PFSK-1 (cell line): ENCODE data around the gene LONP2.

Source experiments
- FOXP2 ChIP-seq: optimal IDR thresholded peaks from 2 replicates; pipeline ENCODE3; 2011; ENCODE audit warnings: borderline replicate concordance, control low read depth, inconsistent platforms; ENCODE audit not compliant: insufficient read depth; ENCODE audit errors: extremely low read length, extremely low read depth
- POLR2AphosphoS5 ChIP-seq: IDR thresholded peaks from 2 replicates; pipeline ENCODE4 v1.6.1; 2012; ENCODE audit warnings: low read depth, mild to moderate bottlenecking, control low read depth, low read length, moderate library complexity
- SIN3A ChIP-seq: IDR thresholded peaks from 2 replicates; pipeline ENCODE4 v1.6.1; 2012; ENCODE audit warnings: mild to moderate bottlenecking, low read length, moderate library complexity, borderline replicate concordance; ENCODE audit not compliant: insufficient read depth
- TAF1 ChIP-seq: IDR thresholded peaks from 2 replicates; pipeline ENCODE4 v1.6.1; 2012; ENCODE audit warnings: low read length, control low read depth, borderline replicate concordance; ENCODE audit not compliant: insufficient read depth
- TF ChIP-seq, protein P1 (sequence below), 2 experiments: IDR thresholded peaks; 2 replicates each; pipeline versions ENCODE4 v1.6.1 to v1.8.0; 2011 to 2012; ENCODE audit warnings: low read depth in 2 of 2, low read length in 2 of 2, control low read depth in 1 of 2, inconsistent platforms in 1 of 2, mild to moderate bottlenecking in 1 of 2, moderate library complexity in 1 of 2; ENCODE audit not compliant: insufficient read depth in 1 of 2

The LONP2 gene

GRCh38 chr16:48393485-48394354, 149.6 kb downstream of the LONP2 start:
- TF ChIP-seq POLR2AphosphoS5, result peak; percentile 32; the same call in 1 of the 2 replicates
- TF ChIP-seq FOXP2, result no peak
- no peak for TF ChIP-seq SIN3A
- TF ChIP-seq TAF1, result no peak

- TF ChIP-seq FOXP2 (no peak), SIN3A (no peak), POLR2AphosphoS5 (no peak), TAF1 (no peak)
- TF ChIP-seq, protein P1, sequence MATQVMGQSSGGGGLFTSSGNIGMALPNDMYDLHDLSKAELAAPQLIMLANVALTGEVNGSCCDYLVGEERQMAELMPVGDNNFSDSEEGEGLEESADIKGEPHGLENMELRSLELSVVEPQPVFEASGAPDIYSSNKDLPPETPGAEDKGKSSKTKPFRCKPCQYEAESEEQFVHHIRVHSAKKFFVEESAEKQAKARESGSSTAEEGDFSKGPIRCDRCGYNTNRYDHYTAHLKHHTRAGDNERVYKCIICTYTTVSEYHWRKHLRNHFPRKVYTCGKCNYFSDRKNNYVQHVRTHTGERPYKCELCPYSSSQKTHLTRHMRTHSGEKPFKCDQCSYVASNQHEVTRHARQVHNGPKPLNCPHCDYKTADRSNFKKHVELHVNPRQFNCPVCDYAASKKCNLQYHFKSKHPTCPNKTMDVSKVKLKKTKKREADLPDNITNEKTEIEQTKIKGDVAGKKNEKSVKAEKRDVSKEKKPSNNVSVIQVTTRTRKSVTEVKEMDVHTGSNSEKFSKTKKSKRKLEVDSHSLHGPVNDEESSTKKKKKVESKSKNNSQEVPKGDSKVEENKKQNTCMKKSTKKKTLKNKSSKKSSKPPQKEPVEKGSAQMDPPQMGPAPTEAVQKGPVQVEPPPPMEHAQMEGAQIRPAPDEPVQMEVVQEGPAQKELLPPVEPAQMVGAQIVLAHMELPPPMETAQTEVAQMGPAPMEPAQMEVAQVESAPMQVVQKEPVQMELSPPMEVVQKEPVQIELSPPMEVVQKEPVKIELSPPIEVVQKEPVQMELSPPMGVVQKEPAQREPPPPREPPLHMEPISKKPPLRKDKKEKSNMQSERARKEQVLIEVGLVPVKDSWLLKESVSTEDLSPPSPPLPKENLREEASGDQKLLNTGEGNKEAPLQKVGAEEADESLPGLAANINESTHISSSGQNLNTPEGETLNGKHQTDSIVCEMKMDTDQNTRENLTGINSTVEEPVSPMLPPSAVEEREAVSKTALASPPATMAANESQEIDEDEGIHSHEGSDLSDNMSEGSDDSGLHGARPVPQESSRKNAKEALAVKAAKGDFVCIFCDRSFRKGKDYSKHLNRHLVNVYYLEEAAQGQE (IDR thresholded peaks at IDR 0.05; ENCODE audit: insufficient read depth in 1 of 2, low read depth in 2 of 2, low read length in 2 of 2), result no peak
Measured at GRCh38 chr16:48394355-48394703, 150.2 kb downstream of the LONP2 start.

DNA sequence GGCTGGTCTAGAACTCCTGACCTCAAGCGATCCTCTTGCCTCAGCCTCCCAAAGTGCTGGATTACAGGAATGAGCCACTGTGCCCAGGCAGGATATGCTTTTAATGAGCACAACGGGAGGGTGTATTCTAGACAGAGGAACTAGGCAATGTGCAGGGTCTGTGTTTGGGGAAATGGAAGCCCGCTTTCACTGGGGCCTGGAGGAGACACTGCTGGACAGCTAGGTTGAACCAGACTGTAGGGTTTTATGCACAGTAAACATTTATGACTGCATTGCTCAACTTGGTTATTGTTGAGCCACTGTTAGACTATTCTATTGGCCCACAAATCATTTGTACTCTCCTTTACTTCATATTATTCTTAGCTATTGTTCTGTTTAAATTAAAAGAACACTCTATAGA, 151.3 kb downstream of the LONP2 start:
- no peak for TF ChIP-seq SIN3A
- TF ChIP-seq, protein P1 (IDR thresholded peaks at IDR 0.05; ENCODE audit: insufficient read depth in 1 of 2, low read depth in 2 of 2, low read length in 2 of 2), result no peak
- no peak for TF ChIP-seq FOXP2
- TF ChIP-seq POLR2AphosphoS5, result no peak
- no peak for TF ChIP-seq TAF1

GRCh38 chr16:48405153-48405552, 161.1 kb downstream of the LONP2 start:
- TF ChIP-seq, protein P1 (IDR thresholded peaks at IDR 0.05; ENCODE audit: insufficient read depth in 1 of 2, low read depth in 2 of 2, low read length in 2 of 2), result no peak
- TF ChIP-seq TAF1, result no peak

GRCh38 chr16:48405907-48406306, 161.8 kb downstream of the LONP2 start:
- TF ChIP-seq TAF1, result no peak
- no peak for TF ChIP-seq SIN3A
- TF ChIP-seq FOXP2, result no peak
- no peak for TF ChIP-seq POLR2AphosphoS5
